GM23248 (cell line): ENCODE results near the gene EXOSC3. TPM values are rescaled to one million over a fixed set of nuclear protein-coding genes. Genes with fewer than 3 reads are reported as not detected.

Experiments used
- DNase-seq: peaks from one replicate; pipeline ENCODE4 v3.0.0-alpha.2; 2015
- H2AFZ ChIP-seq: fragments of 200-600 bp; sonication (generic); 2 replicates; pipeline ENCODE4 v1.6.1; 2016; ENCODE audit warnings: antibody characterized with exemption
- H3F3A ChIP-seq: fragments of 200-600 bp; sonication (generic); 2 replicates; pipeline ENCODE4 v1.6.1; 2016; ENCODE audit warnings: mild to moderate bottlenecking, antibody characterized with exemption, mixed run types; ENCODE audit not compliant: insufficient read depth
- H3K27ac ChIP-seq: fragments of 200-600 bp; sonication (generic); 2 replicates; pipeline ENCODE4 v1.5.1; 2016; ENCODE audit warnings: mild to moderate bottlenecking
- H3K27me3 ChIP-seq: fragments of 200-600 bp; sonication (generic); replicated peaks from 2 replicates; pipeline ENCODE4 v1.6.1; 2016; ENCODE audit warnings: mild to moderate bottlenecking; ENCODE audit not compliant: insufficient read depth
- H3K36me3 ChIP-seq: fragments of 200-600 bp; sonication (generic); 2 replicates; pipeline ENCODE4 v1.6.1; 2016; ENCODE audit warnings: low read depth, mild to moderate bottlenecking
- H3K4me1 ChIP-seq: fragments of 200-600 bp; sonication (generic); 2 replicates; pipeline ENCODE4 v1.6.1; 2016; ENCODE audit warnings: mild to moderate bottlenecking; ENCODE audit not compliant: insufficient read depth
- H3K4me2 ChIP-seq: fragments of 200-600 bp; sonication (generic); one replicate; pipeline ENCODE4 v1.6.1; 2016; ENCODE audit warnings: mild to moderate bottlenecking; ENCODE audit not compliant: unreplicated experiment
- H3K4me3 ChIP-seq: fragments of 200-600 bp; sonication (generic); 2 replicates; pipeline ENCODE4 v1.5.1; 2016; ENCODE audit warnings: mild to moderate bottlenecking
- H3K79me2 ChIP-seq: fragments of 200-600 bp; sonication (generic); 2 replicates; pipeline ENCODE4 v1.6.1; 2016; ENCODE audit warnings: mild to moderate bottlenecking; ENCODE audit not compliant: insufficient read depth
- H3K9ac ChIP-seq: fragments of 200-600 bp; sonication (generic); 2 replicates; pipeline ENCODE4 v1.6.1; 2016; ENCODE audit warnings: mild to moderate bottlenecking
- H3K9me2 ChIP-seq: fragments of 200-600 bp; sonication (generic); 2 replicates; pipeline ENCODE4 v1.6.1; 2016; ENCODE audit warnings: mixed run types, mild to moderate bottlenecking, moderate library complexity; ENCODE audit not compliant: insufficient read depth
- H3K9me3 ChIP-seq: fragments of 200-600 bp; sonication (generic); one replicate; pipeline ENCODE4 v1.6.1; 2017; ENCODE audit warnings: low read depth
- H4K20me1 ChIP-seq: fragments of 200-600 bp; sonication (generic); 2 replicates; pipeline ENCODE4 v1.6.0; 2016; ENCODE audit not compliant: insufficient read depth
- EZH2 ChIP-seq: fragments of 200-600 bp; sonication (generic); IDR thresholded peaks from 2 replicates; pipeline ENCODE4 v1.6.1; 2018; ENCODE audit warnings: antibody characterized with exemption, mild to moderate bottlenecking; ENCODE audit not compliant: insufficient read depth, poor library complexity, severe bottlenecking
- EZH2phosphoT487 ChIP-seq: fragments of 200-600 bp; sonication (generic); IDR thresholded peaks from 2 replicates; pipeline ENCODE4 v1.6.1; 2018; ENCODE audit warnings: antibody characterized with exemption, moderate library complexity, mild to moderate bottlenecking, low read depth; ENCODE audit not compliant: insufficient read depth
- WGBS, 2 experiments: methylation state at CpG; one replicate each; pipeline ENCODE4 v1.1.6; 2015 to 2017; ENCODE audit warnings: low lambda C conversion rate in 2 of 2, low coverage in 1 of 2; ENCODE audit errors: missing lambda C conversion rate in 2 of 2; 5-methylcytosine and 5-hydroxymethylcytosine counted together
- in situ Hi-C: fragments of 300-500 bp; cut with MboI; formaldehyde crosslinking; loops from 2 replicates; pipeline ENCODE4 v1.15.0; 2020
- polyA plus RNA-seq: library from polyadenylated mRNA; unstranded; fragments of >200 nt; fragmentation: Nextera tagmentation; extraction: Ambion mirVana; gene quantifications from 2 replicates; pipeline ENCODE4 v1.2.1, GENCODE V29; 2016
- total RNA-seq: library from RNA; depleted of rRNA; stranded (reverse); fragments of >200 nt; shearing (Covaris generic); gene quantifications from 2 replicates; pipeline ENCODE4 v1.2.3, GENCODE V29; 2014

The EXOSC3 gene
- total and polyA plus RNA-seq, 2 experiments from 2014 or later = 38.8 to 61.5 TPM

- 17 to 26% methylated on average over 6 to 8 of the region's 8 CpGs for WGBS, 2 experiments
Observed at GRCh38 chr9:37745970-37746369, 38.9 kb downstream of the EXOSC3 start.

GRCh38 chr9:37740631-37741328 lies 44.1 kb downstream of the EXOSC3 start:
- no peaks in the 10 kb centered on the region for H3K79me2 ChIP-seq
- 71 to 79% methylated on average over 15 of the region's 15 CpGs for WGBS, 2 experiments
- no peak overlapping the region for H3K9ac ChIP-seq
- in situ Hi-C loops = no loop called here
- H3K4me2 ChIP-seq = no peak overlapping the region
- no peaks in the 10 kb centered on the region for H3K4me1 ChIP-seq
- DNase-seq = no peak
- no peak overlapping the region for H3K4me3 ChIP-seq
- no peak overlapping the region for H2AFZ ChIP-seq
- no peaks in the 10 kb centered on the region for H3K36me3 ChIP-seq
- H3K27ac ChIP-seq = no peak overlapping the region
- H4K20me1 ChIP-seq = no peaks in the 10 kb centered on the region
- TF ChIP-seq EZH2phosphoT487 (no peak), EZH2 (no peak)
- H3K9me3 ChIP-seq = no peaks in the 10 kb centered on the region
- H3F3A ChIP-seq = no peaks in the 10 kb centered on the region
- peaks cover 1% of the 10 kb centered on the region; the same call in 1 of the 2 replicates for H3K27me3 ChIP-seq
- H3K9me2 ChIP-seq = no peaks in the 10 kb centered on the region

More at GRCh38 chr9:37745970-37746369, 38.9 kb downstream of the EXOSC3 start:
- no peak overlapping the region for H3K4me2 ChIP-seq
- H2AFZ ChIP-seq = no peak overlapping the region
- no peaks in the 10 kb centered on the region for H3K79me2 ChIP-seq
- TF ChIP-seq EZH2 (no peak), EZH2phosphoT487 (no peak)
- no peaks in the 10 kb centered on the region for H3K4me1 ChIP-seq
- in situ Hi-C loops = no loop called here
- no peak for DNase-seq
- H3F3A ChIP-seq = 0 out of 2 replicates have a peak, but pooled peaks cover 9% of the 10 kb centered on the region
- no peaks in the 10 kb centered on the region for H3K36me3 ChIP-seq
- no peak overlapping the region for H3K4me3 ChIP-seq
- H4K20me1 ChIP-seq = no peaks in the 10 kb centered on the region
- no peaks in the 10 kb centered on the region for H3K9me2 ChIP-seq
- H3K9me3 ChIP-seq = no peaks in the 10 kb centered on the region
- no peak overlapping the region for H3K9ac ChIP-seq
- no peak overlapping the region for H3K27ac ChIP-seq
- H3K27me3 ChIP-seq = no peaks in the 10 kb centered on the region; the same call in 1 of the 2 replicates

GRCh38 chr9:37740128-37740527 lies 44.7 kb downstream of the EXOSC3 start:
- H4K20me1 ChIP-seq = no peaks in the 10 kb centered on the region
- in situ Hi-C loops = no loop called here
- TF ChIP-seq EZH2 = no peak
- no peak for TF ChIP-seq EZH2phosphoT487
- H3K4me2 ChIP-seq = no peak overlapping the region
- H3K36me3 ChIP-seq = no peaks in the 10 kb centered on the region
- H3K79me2 ChIP-seq = no peaks in the 10 kb centered on the region
- no peaks in the 10 kb centered on the region for H3K9me3 ChIP-seq
- no peaks in the 10 kb centered on the region for H3F3A ChIP-seq
- H3K4me3 ChIP-seq = no peak overlapping the region
- H3K9me2 ChIP-seq = no peaks in the 10 kb centered on the region
- DNase-seq = no peak
- H3K9ac ChIP-seq = no peak overlapping the region
- 84 to 86% methylated on average over 14 to 16 of the region's 16 CpGs for WGBS, 2 experiments
- H3K27me3 ChIP-seq = peaks cover 8% of the 10 kb centered on the region; the same call in 1 of the 2 replicates
- H2AFZ ChIP-seq = no peak overlapping the region
- H3K4me1 ChIP-seq = no peaks in the 10 kb centered on the region
- no peak overlapping the region for H3K27ac ChIP-seq

GRCh38 chr9:37739222-37739621 lies 45.6 kb downstream of the EXOSC3 start:
- H4K20me1 ChIP-seq = no peaks in the 10 kb centered on the region
- in situ Hi-C loops = no loop called here
- no peak overlapping the region for H3K27ac ChIP-seq
- no peak overlapping the region for H3K9ac ChIP-seq
- H3K79me2 ChIP-seq = no peaks in the 10 kb centered on the region
- peaks cover 16% of the 10 kb centered on the region for H3K27me3 ChIP-seq
- H3K4me3 ChIP-seq = no peak overlapping the region
- H3K4me2 ChIP-seq = no peak overlapping the region
- H3K36me3 ChIP-seq = no peaks in the 10 kb centered on the region
- H3F3A ChIP-seq = no peaks in the 10 kb centered on the region
- H3K4me1 ChIP-seq = no peaks in the 10 kb centered on the region
- no peaks in the 10 kb centered on the region for H3K9me2 ChIP-seq
- TF ChIP-seq EZH2 (no peak), EZH2phosphoT487 (no peak)
- H3K9me3 ChIP-seq = no peaks in the 10 kb centered on the region
- 45 to 63% methylated on average over 5 of the region's 5 CpGs for WGBS, 2 experiments
- no peak overlapping the region for H2AFZ ChIP-seq
- no peak for DNase-seq
